Natural killer cell (primary cell): ENCODE results near the gene ABHD6. TPM values are rescaled to one million over a fixed set of nuclear protein-coding genes. Genes with fewer than 3 reads are reported as not detected.

Experiments used
- ATAC-seq, 3 donors: fragments of 150-1000 bp in 2 of 3; fragments of 200-7000 bp in 1 of 3; cut with Tn5 transposase; 1 replicate in 1 of 3; 2 replicates in 2 of 3; pipeline ENCODE4 v1.10.0; 2021; ENCODE audit warnings: mild to moderate bottlenecking in 2 of 3, moderate library complexity in 2 of 3
- DNase-seq, 2 donors: peaks; one replicate each; pipeline versions ENCODE4 v3.0.0 to v3.0.0-alpha.2; 2013 to 2021; ENCODE audit warnings: mixed read lengths in 1 of 2
- H3K27ac ChIP-seq: one replicate; pipeline ENCODE4 v1.5.1; 2013; ENCODE audit warnings: mild to moderate bottlenecking, low read length
- H3K27me3 ChIP-seq: one replicate; pipeline ENCODE4 v1.6.1; 2013; ENCODE audit warnings: low read length; ENCODE audit not compliant: control insufficient read depth, insufficient read depth
- H3K36me3 ChIP-seq: one replicate; pipeline ENCODE4 v1.6.1; 2013; ENCODE audit warnings: low read length; ENCODE audit not compliant: control insufficient read depth, insufficient read depth
- H3K4me1 ChIP-seq: one replicate; pipeline ENCODE4 v1.6.1; 2013; ENCODE audit warnings: low read length; ENCODE audit not compliant: control insufficient read depth, insufficient read depth
- H3K4me3 ChIP-seq: one replicate; pipeline ENCODE4 v1.5.1; 2013; ENCODE audit warnings: low read length
- H3K9me3 ChIP-seq: one replicate; pipeline ENCODE4 v1.6.1; 2013; ENCODE audit warnings: low read length; ENCODE audit not compliant: control insufficient read depth, insufficient read depth
- H3K27ac Mint-ChIP-seq, 2 donors: one replicate each; pipeline ENCODE4 v1.8.0; 2022; ENCODE audit warnings: mild to moderate bottlenecking in 2 of 2, mixed read lengths in 2 of 2, moderate library complexity in 1 of 2
- H3K27me3 Mint-ChIP-seq, 2 donors: one replicate each; pipeline ENCODE4 v1.8.0; 2022; ENCODE audit warnings: low read depth in 2 of 2, mixed read lengths in 2 of 2
- H3K36me3 Mint-ChIP-seq: one replicate; pipeline ENCODE4 v1.8.0; 2022; ENCODE audit warnings: mixed read lengths
- H3K4me1 Mint-ChIP-seq, 2 donors: one replicate each; pipeline ENCODE4 v1.8.0; 2022; ENCODE audit warnings: mixed read lengths in 2 of 2
- H3K4me3 Mint-ChIP-seq: one replicate; pipeline ENCODE4 v1.8.0; 2022; ENCODE audit warnings: mild to moderate bottlenecking, moderate library complexity, mixed read lengths
- H3K9me3 Mint-ChIP-seq, 2 donors: one replicate each; pipeline ENCODE4 v1.8.0; 2022; ENCODE audit warnings: mixed read lengths in 2 of 2
- WGBS: methylation state at CpG from one replicate; pipeline ENCODE4 v1.1.7; 2013; ENCODE audit warnings: missing lambda C conversion rate; ENCODE audit not compliant: insufficient coverage; 5-methylcytosine and 5-hydroxymethylcytosine counted together
- intact Hi-C: fragments of 100-400 bp; cut with micrococcal nuclease; formaldehyde crosslinking; loops from one replicate; pipeline ENCODE4 v1.14.2; 2022
- total RNA-seq, 4 donors: library from RNA; stranded (reverse); fragments of 120-200 nt in 1 of 4; gene quantifications; one replicate each; pipeline versions ENCODE4 v1.2.3 to v1.2.4, GENCODE V29; 2013 to 2022
- TF ChIP-seq, protein P1 (sequence below): fragments of 200-600 bp; IDR thresholded peaks from one replicate; pipeline ENCODE4 v1.8.0; 2022; ENCODE audit warnings: antibody characterized with exemption

ABHD6 gene
- total RNA-seq, 3 donors from 2014 or later (not counting 1 experiment from before 2014, with no cell fraction given) = 5.0 to 10.6 (median 9.3) TPM

GRCh38 chr3:58274027-58274614, 36.5 kb downstream of the ABHD6 start:
- TF ChIP-seq, protein P1, sequence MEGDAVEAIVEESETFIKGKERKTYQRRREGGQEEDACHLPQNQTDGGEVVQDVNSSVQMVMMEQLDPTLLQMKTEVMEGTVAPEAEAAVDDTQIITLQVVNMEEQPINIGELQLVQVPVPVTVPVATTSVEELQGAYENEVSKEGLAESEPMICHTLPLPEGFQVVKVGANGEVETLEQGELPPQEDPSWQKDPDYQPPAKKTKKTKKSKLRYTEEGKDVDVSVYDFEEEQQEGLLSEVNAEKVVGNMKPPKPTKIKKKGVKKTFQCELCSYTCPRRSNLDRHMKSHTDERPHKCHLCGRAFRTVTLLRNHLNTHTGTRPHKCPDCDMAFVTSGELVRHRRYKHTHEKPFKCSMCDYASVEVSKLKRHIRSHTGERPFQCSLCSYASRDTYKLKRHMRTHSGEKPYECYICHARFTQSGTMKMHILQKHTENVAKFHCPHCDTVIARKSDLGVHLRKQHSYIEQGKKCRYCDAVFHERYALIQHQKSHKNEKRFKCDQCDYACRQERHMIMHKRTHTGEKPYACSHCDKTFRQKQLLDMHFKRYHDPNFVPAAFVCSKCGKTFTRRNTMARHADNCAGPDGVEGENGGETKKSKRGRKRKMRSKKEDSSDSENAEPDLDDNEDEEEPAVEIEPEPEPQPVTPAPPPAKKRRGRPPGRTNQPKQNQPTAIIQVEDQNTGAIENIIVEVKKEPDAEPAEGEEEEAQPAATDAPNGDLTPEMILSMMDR = no peak
- DNase-seq (no peak), ATAC-seq (no peak)
- H3K27me3 Mint-ChIP-seq = no peaks in the 10 kb centered on the region
- no peak overlapping the region for H3K4me3 Mint-ChIP-seq
- no peaks in the 10 kb centered on the region for H3K9me3 ChIP-seq
- WGBS = 83% methylated on average over 3 of the region's 3 CpGs
- H3K36me3 ChIP-seq = peaks cover 6% of the 10 kb centered on the region
- no peak overlapping the region for H3K27ac Mint-ChIP-seq
- peaks cover 0 to 6% of the 10 kb centered on the region in 2 donors for H3K4me1 Mint-ChIP-seq
- intact Hi-C loops = no loop called here
- no peaks in the 10 kb centered on the region for H3K9me3 Mint-ChIP-seq
- H3K27ac ChIP-seq = no peak overlapping the region
- no peak overlapping the region for H3K4me3 ChIP-seq
- no peaks in the 10 kb centered on the region for H3K4me1 ChIP-seq
- H3K36me3 Mint-ChIP-seq = peaks cover 7% of the 10 kb centered on the region
- no peaks in the 10 kb centered on the region for H3K27me3 ChIP-seq

DNA sequence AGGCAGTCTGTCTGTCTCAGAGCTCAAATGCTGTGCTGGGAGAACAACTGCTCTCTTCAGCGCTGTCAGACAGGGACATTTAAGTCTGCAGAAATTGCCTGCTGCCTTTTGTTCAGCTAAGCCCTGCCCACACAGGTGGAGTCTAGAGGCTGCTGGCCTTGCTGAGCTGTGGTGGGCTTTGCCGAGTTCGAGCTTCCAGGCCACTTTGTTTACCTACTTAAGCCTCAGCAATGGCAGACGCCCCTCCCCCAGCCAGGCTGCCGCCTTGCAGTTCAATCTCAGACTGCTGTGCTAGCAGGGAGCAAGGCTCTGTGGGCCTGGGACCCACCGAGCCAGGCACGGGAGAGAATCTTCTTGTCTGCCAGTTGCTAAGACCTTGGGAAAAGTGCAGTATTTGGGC, 43.5 kb downstream of the ABHD6 start:
- Mint-ChIP-seq H3K36me3 (peaks cover 7% of the 10 kb centered on the region), H3K27ac (no peak overlapping the region)

GRCh38 chr3:58285334-58285733, 47.7 kb downstream of the ABHD6 start:
- ATAC-seq (no peak), DNase-seq (no peak)
- Histone ChIP-seq H3K4me3 (no peak overlapping the region), H3K9me3 (no peaks in the 10 kb centered on the region), H3K36me3 (no peaks in the 10 kb centered on the region), H3K27me3 (no peaks in the 10 kb centered on the region), H3K27ac (no peak overlapping the region), H3K4me1 (no peaks in the 10 kb centered on the region)
- WGBS = 91% methylated on average over 7 of the region's 7 CpGs
- H3K27ac Mint-ChIP-seq = no peak overlapping the region
- H3K9me3 Mint-ChIP-seq = no peaks in the 10 kb centered on the region
- peaks cover 7% of the 10 kb centered on the region for H3K36me3 Mint-ChIP-seq
- no peak overlapping the region for H3K4me3 Mint-ChIP-seq
- H3K27me3 Mint-ChIP-seq = no peaks in the 10 kb centered on the region
- intact Hi-C loops = no loop called here
- H3K4me1 Mint-ChIP-seq = no peaks in the 10 kb centered on the region
- TF ChIP-seq, protein P1 = no peak

More for the DNA sequence above, 43.5 kb downstream of the ABHD6 start:
- H3K4me1 ChIP-seq = no peaks in the 10 kb centered on the region
- no peaks in the 10 kb centered on the region for H3K27me3 ChIP-seq
- TF ChIP-seq, protein P1 = no peak
- H3K27me3 Mint-ChIP-seq = no peaks in the 10 kb centered on the region
- H3K9me3 ChIP-seq = no peaks in the 10 kb centered on the region
- intact Hi-C loops = no loop called here
- ATAC-seq (no peak), DNase-seq (no peak)
- 93% methylated on average over 7 of the region's 7 CpGs for WGBS
- H3K9me3 Mint-ChIP-seq = no peaks in the 10 kb centered on the region
- H3K36me3 ChIP-seq = no peaks in the 10 kb centered on the region
- no peak overlapping the region for H3K4me3 Mint-ChIP-seq
- H3K4me3 ChIP-seq = no peak overlapping the region
- H3K27ac ChIP-seq = no peak overlapping the region
- H3K4me1 Mint-ChIP-seq = peaks cover 0 to 6% of the 10 kb centered on the region in 2 donors

DNA sequence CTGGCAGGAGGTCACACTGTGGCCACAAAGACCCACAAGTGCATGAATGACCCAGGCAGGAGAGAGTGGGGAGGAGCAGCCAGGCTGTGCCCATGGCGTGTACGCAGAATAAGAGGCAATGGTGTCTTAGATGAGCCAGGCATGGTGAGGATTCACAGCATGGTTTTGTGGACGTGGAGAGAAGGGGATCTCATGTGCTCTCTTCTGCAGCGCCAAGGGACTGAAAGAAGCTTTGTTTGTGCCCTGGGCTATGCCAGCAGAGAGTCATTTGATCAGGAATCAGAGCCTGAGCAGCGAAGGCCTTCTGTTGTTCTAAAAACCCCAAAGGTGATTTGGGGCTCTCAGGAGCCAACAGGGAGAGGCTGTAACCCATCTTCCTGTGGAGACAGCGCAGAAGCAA, 49.8 kb downstream of the ABHD6 start:
- Mint-ChIP-seq H3K4me3 (no peak overlapping the region), H3K36me3 (peaks cover 7% of the 10 kb centered on the region), H3K9me3 (no peaks in the 10 kb centered on the region), H3K4me1 (no peaks in the 10 kb centered on the region), H3K27me3 (no peaks in the 10 kb centered on the region), H3K27ac (no peak overlapping the region)
- Histone ChIP-seq H3K36me3 (no peaks in the 10 kb centered on the region), H3K27ac (no peak overlapping the region), H3K4me3 (no peak overlapping the region), H3K4me1 (no peaks in the 10 kb centered on the region), H3K9me3 (no peaks in the 10 kb centered on the region), H3K27me3 (no peaks in the 10 kb centered on the region)
- 95% methylated on average over 6 of the region's 6 CpGs for WGBS
- DNase-seq = no peak
- intact Hi-C loops = no loop called here
- ATAC-seq = no peak
- TF ChIP-seq, protein P1 = no peak
